ENCODE data around the gene UXT. TPM values are rescaled to one million over a fixed set of nuclear protein-coding genes. Genes with fewer than 3 reads are reported as not detected.
A peak's percentile ranks its signal among the peaks of the same experiment; 100 is the strongest.

Gene UXT
- polyA plus RNA-seq, 3 donors = 107 to 124 (median 116) TPM

- no peak for DNase-seq (ENCODE audit: extremely low read depth in 1 of 11, low read depth in 9 of 11, low spot score in 4 of 11)
These were observed 5.8 kb upstream of the UXT start for GRCh38 chrX:47664737-47665136.

GRCh38 chrX:47662144-47662657 is 3.2 kb upstream of the UXT start:
- no peak for DNase-seq (ENCODE audit: extremely low read depth in 1 of 11, low read depth in 9 of 11, low spot score in 4 of 11)

DNA sequence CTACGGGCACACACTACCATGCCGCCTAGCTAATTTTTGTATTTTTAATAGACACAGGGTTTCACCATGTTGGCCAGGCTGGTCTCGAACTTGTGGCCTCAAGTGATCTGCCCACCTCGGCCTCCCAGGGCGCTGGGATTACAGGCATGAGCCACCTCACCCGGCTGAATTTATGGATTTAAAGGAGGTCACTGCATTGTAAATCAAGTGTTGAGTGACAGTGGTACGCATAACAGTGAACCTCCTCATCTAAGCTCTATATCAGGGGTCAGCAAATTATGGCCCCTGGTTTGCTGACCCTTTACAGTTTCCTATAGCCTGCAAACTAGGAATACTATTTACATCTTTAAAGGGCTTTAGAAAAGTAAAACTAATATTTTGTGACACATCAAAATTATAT is 2.6 kb upstream of the UXT start:
- DNase-seq (ENCODE audit: extremely low read depth in 1 of 11, low read depth in 9 of 11, low spot score in 4 of 11) = no peak

DNA sequence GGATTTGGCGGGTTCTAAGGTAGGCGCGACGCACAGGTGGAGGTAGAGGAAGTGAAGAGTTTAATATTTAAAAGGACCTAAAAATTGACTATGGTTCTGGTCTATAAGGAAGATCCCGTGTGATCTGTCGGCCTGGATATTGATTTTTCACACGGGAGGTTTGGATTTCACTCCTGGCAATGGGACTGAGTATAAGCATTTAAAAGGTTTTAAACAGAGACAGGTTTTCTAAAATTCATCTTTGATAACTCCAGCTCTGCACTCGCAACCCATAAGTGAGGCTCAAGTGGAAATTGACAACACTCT is 394 bp upstream of the UXT start:
- DNase-seq (ENCODE audit: extremely low read depth in 1 of 11, low read depth in 9 of 11, low spot score in 4 of 11) = no peak

GRCh38 chrX:47658301-47658683 is 688 bp downstream of the UXT start:
- DNase-seq (ENCODE audit: extremely low read depth in 1 of 11, low read depth in 9 of 11, low spot score in 4 of 11) = no peak

GRCh38 chrX:47651043-47651905 is 7.7 kb downstream of the UXT start:
- no peak for DNase-seq (ENCODE audit: extremely low read depth in 1 of 11, low read depth in 9 of 11, low spot score in 4 of 11)

GRCh38 chrX:47650164-47651042 is 8.6 kb downstream of the UXT start, which contains the start of gene ELK1:
Gene ELK1, minus strand, starts transcription at chrX:47650563. Its CDS starts 9,122 bp downstream, at chrX:47641441.
- DNase-seq (ENCODE audit: extremely low read depth in 1 of 11, low read depth in 9 of 11, low spot score in 4 of 11) = peak; percentile 74 to 95 (median 91)

DNA sequence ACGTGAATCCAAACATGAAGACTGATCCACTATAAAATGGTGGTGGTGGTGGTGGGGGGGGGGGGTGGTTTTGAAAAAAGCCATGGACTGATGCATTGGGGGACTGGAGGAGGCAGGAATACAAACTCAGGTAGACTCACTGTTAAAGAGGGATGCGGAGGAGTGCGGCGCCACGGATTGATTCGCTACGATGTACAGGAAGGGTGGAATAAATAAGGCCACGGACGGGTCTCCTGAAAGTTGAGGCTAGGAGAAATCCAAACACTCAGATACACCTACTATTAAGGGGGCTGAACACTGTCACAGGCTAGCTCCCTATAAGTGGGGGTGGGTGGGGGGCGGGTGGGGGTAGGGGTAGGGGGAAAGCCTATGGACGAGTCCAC is 9.2 kb downstream of the UXT start:
- no peak for DNase-seq (ENCODE audit: extremely low read depth in 1 of 11, low read depth in 9 of 11, low spot score in 4 of 11)

DNA sequence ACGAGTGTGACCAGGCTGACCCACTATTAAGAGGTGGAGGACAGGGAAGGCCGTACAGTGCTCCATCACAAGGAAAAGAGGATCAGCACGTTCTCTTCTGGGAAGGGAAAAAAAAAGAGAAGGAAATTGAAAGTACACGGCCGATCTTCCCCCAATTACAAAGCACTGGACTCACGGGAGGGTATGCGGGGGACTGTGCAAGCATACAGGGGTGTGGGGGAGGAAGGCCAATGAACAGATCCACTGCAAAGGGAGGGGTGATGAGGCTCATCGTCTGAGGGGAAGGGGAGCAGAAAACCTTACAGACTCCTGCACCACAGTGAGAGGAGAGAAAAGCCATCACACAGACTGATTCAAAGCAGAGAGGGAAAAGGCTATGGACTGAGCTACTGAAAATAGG is 9.7 kb downstream of the UXT start:
- DNase-seq (ENCODE audit: extremely low read depth in 1 of 11, low read depth in 9 of 11, low spot score in 4 of 11) = no peak

GRCh38 chrX:47648376-47648775 is 10.6 kb downstream of the UXT start:
- no peak for DNase-seq (ENCODE audit: extremely low read depth in 1 of 11, low read depth in 9 of 11, low spot score in 4 of 11)

DNA sequence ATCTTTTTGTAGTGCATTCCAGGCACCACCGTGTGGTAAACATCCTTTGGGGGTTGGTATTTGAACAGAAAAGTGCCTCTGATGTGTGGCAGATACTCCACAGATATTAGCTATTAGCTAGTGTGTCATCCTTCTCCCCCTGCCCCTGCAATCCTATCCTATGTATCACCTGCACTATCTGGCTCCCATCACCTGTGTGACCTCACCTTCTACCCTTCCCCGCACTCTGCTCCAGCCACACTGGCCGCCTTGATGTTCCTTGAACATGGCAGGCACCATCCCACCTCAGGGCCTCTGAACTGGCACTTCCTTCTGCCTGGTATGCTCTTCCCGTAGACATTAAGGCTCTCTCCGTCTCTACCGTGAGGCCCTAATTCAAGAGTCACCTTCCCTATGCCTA is 12.3 kb downstream of the UXT start:
- no peak for DNase-seq (ENCODE audit: extremely low read depth in 1 of 11, low read depth in 9 of 11, low spot score in 4 of 11)

DNA sequence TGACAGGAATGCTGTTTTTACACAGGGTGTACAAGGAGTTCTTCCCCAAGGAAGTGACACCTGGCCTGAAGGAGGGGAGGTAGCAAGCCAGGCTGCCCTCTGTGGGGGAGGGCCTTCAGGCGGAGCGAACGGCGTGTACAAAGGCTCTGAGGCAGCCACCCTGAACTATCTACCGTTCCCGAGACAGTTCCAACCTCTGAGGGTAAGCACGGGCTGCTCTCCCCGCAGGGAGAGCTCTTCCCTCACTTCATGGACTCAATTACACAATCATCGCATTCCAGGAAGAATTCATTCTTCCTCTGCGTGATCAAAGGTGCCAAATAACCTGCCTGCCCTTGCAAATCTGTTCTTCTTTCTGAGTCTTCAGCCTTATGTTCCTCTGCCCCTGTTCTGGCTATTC is 13.4 kb downstream of the UXT start:
- no peak for DNase-seq (ENCODE audit: extremely low read depth in 1 of 11, low read depth in 9 of 11, low spot score in 4 of 11)

- DNase-seq (ENCODE audit: extremely low read depth in 1 of 11, low read depth in 9 of 11, low spot score in 4 of 11) = no peak
These were observed 14.4 kb downstream of the UXT start for GRCh38 chrX:47644557-47645091.

- DNase-seq (ENCODE audit: extremely low read depth in 1 of 11, low read depth in 9 of 11, low spot score in 4 of 11) = no peak
These were observed 15.1 kb downstream of the UXT start for GRCh38 chrX:47643926-47644325.

GRCh38 chrX:47638816-47639215 is 20.2 kb downstream of the UXT start:
- no peak for DNase-seq (ENCODE audit: extremely low read depth in 1 of 11, low read depth in 9 of 11, low spot score in 4 of 11)

- no peak for DNase-seq (ENCODE audit: extremely low read depth in 1 of 11, low read depth in 9 of 11, low spot score in 4 of 11)
These were observed 21.3 kb downstream of the UXT start for GRCh38 chrX:47637546-47638195.

DNA sequence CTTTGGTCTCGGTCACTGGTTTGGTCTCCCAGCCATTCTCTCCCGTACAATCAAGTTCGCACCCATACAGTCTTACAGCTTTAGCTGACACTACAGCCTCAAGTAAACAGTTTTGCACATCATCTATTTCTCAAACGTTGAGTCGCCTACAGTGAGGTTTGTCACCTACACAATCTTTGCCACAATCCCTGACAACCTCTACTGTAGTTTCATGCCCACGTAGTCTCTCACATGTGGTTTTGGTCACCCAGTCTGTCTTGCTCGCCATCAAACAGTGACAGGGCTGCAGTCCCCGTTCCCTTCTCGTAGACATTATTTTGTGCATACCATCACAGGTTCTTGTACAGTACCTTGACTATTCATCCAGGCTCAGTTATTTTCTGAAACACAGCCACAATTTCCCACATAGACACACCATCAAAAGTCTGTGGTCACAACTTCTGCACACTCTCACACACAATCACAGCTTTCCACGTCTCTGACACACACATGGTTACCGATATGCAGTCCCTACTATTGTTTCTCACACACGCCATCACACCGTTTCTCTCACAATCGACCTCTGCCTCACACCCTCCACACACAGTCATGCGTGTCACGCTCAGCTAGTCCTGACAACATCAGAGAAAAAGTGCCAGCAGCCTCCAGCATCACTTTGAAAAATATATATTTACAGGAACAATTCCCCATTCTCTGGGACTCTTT is 24.0 kb downstream of the UXT start:
- DNase-seq (ENCODE audit: extremely low read depth in 1 of 11, low read depth in 9 of 11, low spot score in 4 of 11) = no peak

GRCh38 chrX:47633689-47634590 is 25.0 kb downstream of the UXT start:
- no peak for DNase-seq (ENCODE audit: extremely low read depth in 1 of 11, low read depth in 9 of 11, low spot score in 4 of 11)
